Sigmoid colon (tissue), 7 donors: ENCODE data around the gene TSPYL4. TPM values are rescaled to one million over a fixed set of nuclear protein-coding genes. Genes with fewer than 3 reads are reported as not detected.
A peak's percentile ranks its signal among the peaks of the same experiment; 100 is the strongest.

Experiments
- DNase-seq: peaks from one replicate; pipeline ENCODE4 v3.0.0-alpha.2; 2019
- H3K27ac ChIP-seq, 4 donors: fragments of 200-600 bp; sonication (generic); one replicate each; pipeline ENCODE4 v1.5.1; 2016 to 2019; ENCODE audit warnings: mild to moderate bottlenecking in 1 of 4
- H3K27me3 ChIP-seq, 3 donors: fragments of 200-600 bp; sonication (generic); one replicate each; pipeline ENCODE4 v1.5.1; 2019; ENCODE audit warnings: mild to moderate bottlenecking in 1 of 3
- H3K36me3 ChIP-seq, 4 donors: fragments of 200-600 bp; sonication (generic); one replicate each; pipeline ENCODE4 v1.5.1; 2016 to 2019
- H3K4me1 ChIP-seq, 4 donors: fragments of 200-600 bp; sonication (generic); one replicate each; pipeline ENCODE4 v1.5.1; 2017 to 2019
- H3K4me3 ChIP-seq, 4 donors: fragments of 200-600 bp; sonication (generic); one replicate each; pipeline ENCODE4 v1.5.1; 2017 to 2019; ENCODE audit warnings: mild to moderate bottlenecking in 2 of 4, moderate library complexity in 1 of 4
- H3K9me3 ChIP-seq, 4 donors: fragments of 200-600 bp in 3 of 4; sonication (generic) in 3 of 4; one replicate each; pipeline versions ENCODE4 v1.5.1 to v1.6.1; 2013 to 2019
- CTCF ChIP-seq, 4 experiments: fragments of 450-650 bp in 3 of 4; fragments of 200-600 bp in 1 of 4; IDR thresholded peaks; one replicate each; pipeline ENCODE4 v1.5.1; 2016 to 2019; ENCODE audit warnings: antibody characterized with exemption in 4 of 4, mild to moderate bottlenecking in 3 of 4, moderate library complexity in 2 of 4
- EP300 ChIP-seq, 4 donors: sonication (generic); formaldehyde crosslinking; IDR thresholded peaks; one replicate each; pipeline ENCODE4 v1.6.1; 2017; ENCODE audit warnings: antibody characterized with exemption in 4 of 4
- POLR2A ChIP-seq, 2 donors: fragments of 450-650 bp; IDR thresholded peaks; one replicate each; pipeline ENCODE4 v1.6.1; 2016; ENCODE audit warnings: antibody characterized with exemption in 2 of 2, mild to moderate bottlenecking in 2 of 2, moderate library complexity in 2 of 2
- POLR2AphosphoS5 ChIP-seq, 4 donors: sonication (generic); formaldehyde crosslinking; IDR thresholded peaks; one replicate each; pipeline ENCODE4 v1.6.1; 2017; ENCODE audit warnings: antibody characterized with exemption in 4 of 4
- WGBS, 2 donors: extraction: QIAGEN DNeasy Blood & Tissue Kit; methylation state at CpG; one replicate each; pipeline ENCODE4 v1.1.7; 2013; 5-methylcytosine and 5-hydroxymethylcytosine counted together
- intact Hi-C: fragments of 100-400 bp; cut with DNase I; formaldehyde crosslinking; loops from one replicate; pipeline ENCODE4 v1.15.1; 2023
- polyA plus RNA-seq, 3 donors: library from polyadenylated mRNA; stranded (reverse); fragments of 200-250 nt; gene quantifications; one replicate each; pipeline ENCODE4 v1.2.3, GENCODE V29; 2013
- total RNA-seq, 4 donors: library from RNA; depleted of rRNA; stranded (reverse); fragments of >200 nt; gene quantifications; one replicate each; pipeline ENCODE4 v1.1.0, GENCODE V29; 2016
- donor health status: healthy with polysubstance abuse.
- donor health status: Bipolar disorder and iron deficiency.
- donor health status: healthy.

Gene TSPYL4
- total and polyA plus RNA-seq, 7 donors, result 3.0 to 18.5 (median 15.1) TPM

GRCh38 chr6:116267836-116268588 lies 14.1 kb upstream of the TSPYL4 start:
- no peak for DNase-seq
- no peak overlapping the region for H3K27ac ChIP-seq
- peaks cover 0 to 7% (median 2%) of the 10 kb centered on the region in 4 donors for H3K36me3 ChIP-seq
- no peak overlapping the region for H3K4me3 ChIP-seq
- intact Hi-C loops, result no loop called here
- peaks cover 0 to 6% (median 0%) of the 10 kb centered on the region in 4 donors for H3K4me1 ChIP-seq
- TF ChIP-seq CTCF (IDR thresholded peaks at IDR 0.05) (no peak), POLR2AphosphoS5 (IDR thresholded peaks at IDR 0.05) (no peak), POLR2A (IDR thresholded peaks at IDR 0.05) (no peak), EP300 (IDR thresholded peaks at IDR 0.05) (no peak)
- H3K9me3 ChIP-seq, result no peaks in the 10 kb centered on the region
- 49 to 57% methylated on average over 3 of the region's 3 CpGs for WGBS, 2 donors
- no peaks in the 10 kb centered on the region for H3K27me3 ChIP-seq

- H3K27me3 ChIP-seq, result no peaks in the 10 kb centered on the region
- intact Hi-C loops, result no loop called here
Observed at GRCh38 chr6:116266803-116267202, 12.9 kb upstream of the TSPYL4 start.

GRCh38 chr6:116265041-116265829 lies 11.4 kb upstream of the TSPYL4 start:
- peaks cover 0 to 5% (median 0%) of the 10 kb centered on the region in 4 donors for H3K36me3 ChIP-seq
- no peaks in the 10 kb centered on the region for H3K4me1 ChIP-seq
- no peak overlapping the region for H3K27ac ChIP-seq
- peak; percentile 62 for DNase-seq
- H3K4me3 ChIP-seq, result no peak overlapping the region
- H3K9me3 ChIP-seq, result no peaks in the 10 kb centered on the region
- no peaks in the 10 kb centered on the region for H3K27me3 ChIP-seq
- TF ChIP-seq POLR2AphosphoS5 (IDR thresholded peaks at IDR 0.05) (no peak), CTCF (IDR thresholded peaks at IDR 0.05) (no peak), POLR2A (IDR thresholded peaks at IDR 0.05) (no peak), EP300 (IDR thresholded peaks at IDR 0.05) (no peak)
- WGBS, 2 donors, result 74 to 83% methylated on average over 4 of the region's 4 CpGs
- intact Hi-C loops, result no loop called here

More at GRCh38 chr6:116266803-116267202, 12.9 kb upstream of the TSPYL4 start:
- DNase-seq, result no peak
- H3K27ac ChIP-seq, result no peak overlapping the region
- TF ChIP-seq POLR2A (IDR thresholded peaks at IDR 0.05) (no peak), POLR2AphosphoS5 (IDR thresholded peaks at IDR 0.05) (no peak), EP300 (IDR thresholded peaks at IDR 0.05) (no peak), CTCF (IDR thresholded peaks at IDR 0.05) (no peak)
- H3K4me3 ChIP-seq, result no peak overlapping the region
- H3K4me1 ChIP-seq, result no peaks in the 10 kb centered on the region
- no peaks in the 10 kb centered on the region for H3K9me3 ChIP-seq
- H3K36me3 ChIP-seq, result peaks cover 0 to 5% (median 0%) of the 10 kb centered on the region in 4 donors

GRCh38 chr6:116263353-116263752 lies 9.5 kb upstream of the TSPYL4 start:
- WGBS, 2 donors, result 98% methylated on average over 1 of the region's 1 CpG
- no peak for TF ChIP-seq EP300 (IDR thresholded peaks at IDR 0.05)
- TF ChIP-seq CTCF (IDR thresholded peaks at IDR 0.05), result no peak
- TF ChIP-seq POLR2A (IDR thresholded peaks at IDR 0.05), result no peak
- Histone ChIP-seq H3K27ac (no peak overlapping the region), H3K4me1 (no peaks in the 10 kb centered on the region), H3K4me3 (no peak overlapping the region), H3K9me3 (no peaks in the 10 kb centered on the region), H3K36me3 (peaks cover 0 to 8% (median 3%) of the 10 kb centered on the region in 4 donors), H3K27me3 (no peaks in the 10 kb centered on the region)
- no peak for DNase-seq
- intact Hi-C loops, result no loop called here
